Measurements from ENCODE around the gene TMEM163. TPM values are rescaled to one million over a fixed set of nuclear protein-coding genes. Genes with fewer than 3 reads are reported as not detected.

The TMEM163 gene
- total and polyA plus RNA-seq, 8 donors = 14.8 to 30.5 (median 20.5) TPM

- DNase-seq = no peak
- H3K4me3 ChIP-seq = no peak overlapping the region
- H3K9me3 ChIP-seq = no peaks in the 10 kb centered on the region
- no peak overlapping the region for H3K27ac ChIP-seq
- no peaks in the 10 kb centered on the region for H3K27me3 ChIP-seq
- intact Hi-C loops (cut with DNase I) = no loop called here
- WGBS, 2 donors = 61 to 65% methylated on average over 3 of the region's 3 CpGs
- no peaks in the 10 kb centered on the region for H3K4me1 ChIP-seq
- no peaks in the 10 kb centered on the region for H3K36me3 ChIP-seq
- TF ChIP-seq CTCF (IDR thresholded peaks at IDR 0.05) = no peak
- ATAC-seq = no peak
- no peak for FAIRE-seq
Observed at GRCh38 chr2:134564549-134564948, 154.3 kb downstream of the TMEM163 start.

- DNase-seq = no peak
- FAIRE-seq = no peak
- intact Hi-C loops (cut with DNase I) = no loop called here
- Histone ChIP-seq H3K9me3 (no peaks in the 10 kb centered on the region), H3K27me3 (no peaks in the 10 kb centered on the region), H3K4me1 (peaks cover 0 to 10% (median 8%) of the 10 kb centered on the region in 3 donors), H3K36me3 (no peaks in the 10 kb centered on the region), H3K27ac (peak overlapping the region in 1 of 4 donors; percentile 28), H3K4me3 (no peak overlapping the region)
- peak; percentile 37 to 81 (median 74) for ATAC-seq
- no peak for TF ChIP-seq CTCF (IDR thresholded peaks at IDR 0.05)
- 26% methylated on average over 5 of the region's 5 CpGs for WGBS, 2 donors
Observed at GRCh38 chr2:134558208-134558830, 160.5 kb downstream of the TMEM163 start.

- 95 to 96% methylated on average over 6 of the region's 6 CpGs for WGBS, 2 donors
- FAIRE-seq = no peak
- intact Hi-C loops (cut with DNase I) = no loop called here
Observed at GRCh38 chr2:134555411-134555810, 163.4 kb downstream of the TMEM163 start.

GRCh38 chr2:134553657-134554056, 165.1 kb downstream of the TMEM163 start:
- WGBS, 2 donors = 95 to 99% methylated on average over 7 of the region's 7 CpGs
- ATAC-seq (no peak), FAIRE-seq (no peak)

More at GRCh38 chr2:134555411-134555810, 163.4 kb downstream of the TMEM163 start:
- no peak for TF ChIP-seq CTCF (IDR thresholded peaks at IDR 0.05)
- no peak overlapping the region for H3K4me3 ChIP-seq
- no peaks in the 10 kb centered on the region for H3K9me3 ChIP-seq
- no peaks in the 10 kb centered on the region for H3K27me3 ChIP-seq
- H3K36me3 ChIP-seq = no peaks in the 10 kb centered on the region
- H3K4me1 ChIP-seq = peaks cover 0 to 10% (median 8%) of the 10 kb centered on the region in 3 donors
- no peak overlapping the region for H3K27ac ChIP-seq
- no peak for ATAC-seq
- DNase-seq = no peak

More at GRCh38 chr2:134553657-134554056, 165.1 kb downstream of the TMEM163 start:
- Histone ChIP-seq H3K4me1 (peaks cover 0 to 6% (median 4%) of the 10 kb centered on the region in 3 donors), H3K27ac (no peak overlapping the region), H3K36me3 (no peaks in the 10 kb centered on the region), H3K4me3 (no peak overlapping the region), H3K9me3 (no peaks in the 10 kb centered on the region), H3K27me3 (no peaks in the 10 kb centered on the region)
- intact Hi-C loops (cut with DNase I) = no loop called here
- TF ChIP-seq CTCF (IDR thresholded peaks at IDR 0.05) = no peak
- DNase-seq = no peak
